A549 (cell line): Measurements from ENCODE around the gene BANP.
"Not testable (repeated sequence)": the region's sequence is repeated elsewhere in the genome, so short reads cannot be mapped to it uniquely, and the experiment has no call there.

Experiments used
- MYC ChIP-seq: IDR thresholded peaks from 2 replicates; pipeline ENCODE4 v1.6.1; 2012; ENCODE audit warnings: mild to moderate bottlenecking, inconsistent platforms, low read length, improper control_type of control experiment, borderline replicate concordance
- POLR2A ChIP-seq: IDR thresholded peaks from 2 replicates; pipeline ENCODE4 v1.6.1; 2012; ENCODE audit warnings: mild to moderate bottlenecking, low read length
- TF ChIP-seq, protein P1 (sequence below): fragments of >200 bp; sonication (Bioruptor Twin); formaldehyde crosslinking; IDR thresholded peaks from 3 replicates; pipeline ENCODE4 v1.5.1; 2016

DNA sequence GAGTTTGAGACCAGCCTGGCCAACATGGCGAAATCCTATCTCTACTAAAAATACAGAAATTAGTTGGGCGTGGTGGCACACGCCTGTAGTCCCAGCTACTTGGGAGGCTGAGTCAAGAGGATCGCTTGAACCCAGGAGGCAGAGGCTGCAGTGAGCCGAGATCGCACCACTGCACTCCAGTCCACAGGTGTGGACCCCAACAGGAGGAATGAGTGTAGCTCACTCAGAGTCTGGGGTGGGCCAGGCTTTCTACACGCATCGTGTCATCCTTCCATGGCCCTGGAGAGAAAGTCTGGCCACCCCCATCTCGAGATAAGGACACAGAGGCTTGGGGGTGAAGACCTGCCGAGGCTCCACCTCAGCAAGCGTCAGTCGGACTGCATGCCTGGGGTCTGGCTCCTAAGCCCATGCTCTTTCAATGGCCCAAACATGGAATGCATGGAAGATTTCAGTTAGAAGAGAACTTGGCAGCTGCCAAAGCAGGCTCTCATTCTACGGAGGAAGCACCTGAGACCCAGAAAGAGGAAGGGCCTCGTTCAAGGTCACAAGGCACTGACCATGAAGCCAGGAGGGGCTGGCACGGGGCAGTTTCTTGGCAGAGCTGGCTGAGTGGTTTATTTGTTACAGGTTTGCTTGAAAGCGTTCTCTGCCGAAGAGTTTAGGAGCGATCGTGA, 16.3 kb upstream of the BANP start:
- TF ChIP-seq, protein P1, sequence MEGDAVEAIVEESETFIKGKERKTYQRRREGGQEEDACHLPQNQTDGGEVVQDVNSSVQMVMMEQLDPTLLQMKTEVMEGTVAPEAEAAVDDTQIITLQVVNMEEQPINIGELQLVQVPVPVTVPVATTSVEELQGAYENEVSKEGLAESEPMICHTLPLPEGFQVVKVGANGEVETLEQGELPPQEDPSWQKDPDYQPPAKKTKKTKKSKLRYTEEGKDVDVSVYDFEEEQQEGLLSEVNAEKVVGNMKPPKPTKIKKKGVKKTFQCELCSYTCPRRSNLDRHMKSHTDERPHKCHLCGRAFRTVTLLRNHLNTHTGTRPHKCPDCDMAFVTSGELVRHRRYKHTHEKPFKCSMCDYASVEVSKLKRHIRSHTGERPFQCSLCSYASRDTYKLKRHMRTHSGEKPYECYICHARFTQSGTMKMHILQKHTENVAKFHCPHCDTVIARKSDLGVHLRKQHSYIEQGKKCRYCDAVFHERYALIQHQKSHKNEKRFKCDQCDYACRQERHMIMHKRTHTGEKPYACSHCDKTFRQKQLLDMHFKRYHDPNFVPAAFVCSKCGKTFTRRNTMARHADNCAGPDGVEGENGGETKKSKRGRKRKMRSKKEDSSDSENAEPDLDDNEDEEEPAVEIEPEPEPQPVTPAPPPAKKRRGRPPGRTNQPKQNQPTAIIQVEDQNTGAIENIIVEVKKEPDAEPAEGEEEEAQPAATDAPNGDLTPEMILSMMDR: not testable (repeated sequence)
- not testable (repeated sequence) for TF ChIP-seq POLR2A, MYC
